HG03469 (cell line): Measurements from ENCODE around the gene PHLDB2.

ENCODE experiments used
- ATAC-seq: cut with Tn5 transposase; IDR thresholded peaks from one replicate; pipeline ENCODE4 v1.9.1; 2021; ENCODE audit warnings: mild to moderate bottlenecking, moderate library complexity, moderate number of reproducible peaks; ENCODE audit not compliant: unreplicated experiment

PHLDB2 gene

GRCh38 chr3:111956449-111956848 lies 97.4 kb downstream of the PHLDB2 start:
- ATAC-seq, result no peak

GRCh38 chr3:111956995-111957734 lies 98.1 kb downstream of the PHLDB2 start:
- no peak for ATAC-seq

GRCh38 chr3:111961461-111962164 lies 102.5 kb downstream of the PHLDB2 start:
- ATAC-seq, result no peak

- no peak for ATAC-seq
Measured at GRCh38 chr3:111963424-111963823, 104.4 kb downstream of the PHLDB2 start.

- ATAC-seq, result no peak
Measured at GRCh38 chr3:111965484-111965883, 106.4 kb downstream of the PHLDB2 start.

GRCh38 chr3:111967068-111967467 lies 108.0 kb downstream of the PHLDB2 start:
- no peak for ATAC-seq

- ATAC-seq, result peak; percentile 93
Measured at GRCh38 chr3:111967651-111968274, 108.7 kb downstream of the PHLDB2 start.

GRCh38 chr3:111968319-111969054 lies 109.4 kb downstream of the PHLDB2 start:
- ATAC-seq, result no peak

GRCh38 chr3:111970376-111970775 lies 111.3 kb downstream of the PHLDB2 start:
- no peak for ATAC-seq

- no peak for ATAC-seq
Measured at GRCh38 chr3:111971533-111972130, 112.6 kb downstream of the PHLDB2 start.

- no peak for ATAC-seq
Measured at GRCh38 chr3:111972891-111973290, 113.8 kb downstream of the PHLDB2 start.

GRCh38 chr3:111975131-111975530 lies 116.1 kb downstream of the PHLDB2 start:
- no peak for ATAC-seq

- no peak for ATAC-seq
Measured at GRCh38 chr3:111976254-111976653, 117.2 kb downstream of the PHLDB2 start.

GRCh38 chr3:111978583-111979433 lies 119.7 kb downstream of the PHLDB2 start, which contains the start of gene ABHD10:
TSS of gene ABHD10 (plus strand) at chr3:111979026. CDS start at chr3:111979062, 36 bp downstream.
- peak; percentile 93 for ATAC-seq

GRCh38 chr3:111979434-111980038 lies 120.5 kb downstream of the PHLDB2 start:
- peak; percentile 29 for ATAC-seq

GRCh38 chr3:111980716-111981456 lies 121.8 kb downstream of the PHLDB2 start:
- no peak for ATAC-seq

GRCh38 chr3:111981457-111981763 lies 122.3 kb downstream of the PHLDB2 start:
- ATAC-seq, result no peak

GRCh38 chr3:111984636-111985298 lies 125.7 kb downstream of the PHLDB2 start:
- no peak for ATAC-seq
